Neural cell (in vitro differentiated cells): ENCODE data around the gene CLTB. TPM values are rescaled to one million over a fixed set of nuclear protein-coding genes. Genes with fewer than 3 reads are reported as not detected.

Experiments used
- H2AFZ ChIP-seq: fragments of 200-600, 300-800 bp; sonication (generic), shearing (Covaris generic); 2 replicates; pipeline ENCODE4 v1.6.0; 2014; ENCODE audit warnings: low read depth, mild to moderate bottlenecking, antibody characterized with exemption, low read length, moderate library complexity
- H3F3A ChIP-seq: fragments of 200-600 bp; shearing (Covaris generic); 2 replicates; pipeline ENCODE4 v1.6.1; 2016; ENCODE audit warnings: mild to moderate bottlenecking, moderate library complexity, mixed read lengths, antibody characterized with exemption, low read length; ENCODE audit not compliant: insufficient read depth, poor library complexity, severe bottlenecking
- H3K27ac ChIP-seq: fragments of 200-600, 300-800 bp; sonication (generic), shearing (Covaris generic); 2 replicates; pipeline ENCODE4 v1.5.1; 2014; ENCODE audit warnings: mild to moderate bottlenecking, low read length, moderate library complexity
- H3K27me3 ChIP-seq: fragments of 300-800, 200-600 bp; sonication (generic), shearing (Covaris generic); 2 replicates; pipeline ENCODE4 v1.6.0; 2014; ENCODE audit warnings: mild to moderate bottlenecking, low read depth, low read length, moderate library complexity; ENCODE audit not compliant: insufficient read depth
- H3K36me3 ChIP-seq: fragments of 300-800, 200-600 bp; sonication (generic), shearing (Covaris generic); 2 replicates; pipeline ENCODE4 v1.5.1; 2014; ENCODE audit warnings: mild to moderate bottlenecking, antibody characterized with exemption, low read length, moderate library complexity; ENCODE audit not compliant: insufficient read depth
- H3K4me2 ChIP-seq: fragments of 300-800, 200-600 bp; sonication (generic), shearing (Covaris generic); 2 replicates; pipeline ENCODE4 v1.6.0; 2014; ENCODE audit warnings: mild to moderate bottlenecking, low read length
- H3K4me3 ChIP-seq: fragments of 300-800, 200-600 bp; sonication (generic), shearing (Covaris generic); 2 replicates; pipeline ENCODE4 v1.5.1; 2014; ENCODE audit warnings: mild to moderate bottlenecking, low read length, moderate library complexity
- H3K79me2 ChIP-seq: fragments of 200-600 bp; shearing (Covaris generic); replicated peaks from 2 replicates; pipeline ENCODE4 v1.6.0; 2014; ENCODE audit warnings: mild to moderate bottlenecking, low read length, moderate library complexity; ENCODE audit not compliant: insufficient read depth
- H3K9ac ChIP-seq: fragments of 300-800, 200-600 bp; sonication (generic), shearing (Covaris generic); 2 replicates; pipeline ENCODE4 v1.6.1; 2016; ENCODE audit warnings: mild to moderate bottlenecking, low read length, mixed read lengths
- H3K9me2 ChIP-seq: fragments of 200-600 bp; shearing (Covaris generic); 2 replicates; pipeline ENCODE4 v1.6.1; 2016; ENCODE audit warnings: mild to moderate bottlenecking, low read length, mixed read lengths; ENCODE audit not compliant: insufficient read depth
- H3K9me3 ChIP-seq: fragments of 200-600, 300-800 bp; sonication (generic), shearing (Covaris generic); 2 replicates; pipeline ENCODE4 v1.6.1; 2016; ENCODE audit warnings: mild to moderate bottlenecking, mixed run types, low read length, moderate library complexity, mixed read lengths
- H4K20me1 ChIP-seq: fragments of 200-600 bp; shearing (Covaris generic); 2 replicates; pipeline ENCODE4 v1.6.1; 2016; ENCODE audit warnings: mild to moderate bottlenecking, mixed run types; ENCODE audit not compliant: insufficient read depth
- CTCF ChIP-seq: fragments of 450-650 bp; IDR thresholded peaks from 2 replicates; pipeline ENCODE4 v1.5.1; 2014; ENCODE audit warnings: antibody characterized with exemption, mild to moderate bottlenecking, moderate library complexity; ENCODE audit not compliant: poor library complexity, severe bottlenecking
- EZH2 ChIP-seq: fragments of 200-600, 300-800 bp; shearing (Covaris generic), sonication (generic); IDR thresholded peaks from 2 replicates; pipeline ENCODE4 v1.6.1; 2014; ENCODE audit warnings: antibody characterized with exemption, low read length, borderline replicate concordance, mild to moderate bottlenecking; ENCODE audit not compliant: insufficient read depth, poor library complexity, severe bottlenecking
- MXI1 ChIP-seq: fragments of 450-650 bp; conservative IDR thresholded peaks from 2 replicates; pipeline ENCODE4 v1.6.1; 2014; ENCODE audit warnings: antibody characterized with exemption, mild to moderate bottlenecking; ENCODE audit not compliant: poor library complexity, severe bottlenecking
- POLR2AphosphoS5 ChIP-seq: IDR thresholded peaks from 2 replicates; pipeline ENCODE4 v1.6.1; 2012
- RAD21 ChIP-seq: fragments of 450-650 bp; conservative IDR thresholded peaks from 2 replicates; pipeline ENCODE4 v1.6.1; 2014; ENCODE audit warnings: antibody characterized with exemption, mild to moderate bottlenecking, moderate library complexity
- REST ChIP-seq: IDR thresholded peaks from 2 replicates; pipeline ENCODE4 v1.6.1; 2012; ENCODE audit warnings: borderline replicate concordance
- SMC3 ChIP-seq: fragments of 450-650 bp; conservative IDR thresholded peaks from 2 replicates; pipeline ENCODE4 v1.6.1; 2014; ENCODE audit warnings: antibody characterized with exemption, mild to moderate bottlenecking, moderate library complexity; ENCODE audit not compliant: poor library complexity
- TAF1 ChIP-seq: IDR thresholded peaks from 2 replicates; pipeline ENCODE4 v1.6.1; 2012; ENCODE audit warnings: low read depth
- polyA plus RNA-seq: library from polyadenylated mRNA; depleted of rRNA; stranded (reverse); fragments of >200 nt; gene quantifications from 2 replicates; pipeline ENCODE4 v1.2.3, GENCODE V29; 2014

CLTB gene
- polyA plus RNA-seq, 1 donor from 2014 or later, result 239 TPM

DNA sequence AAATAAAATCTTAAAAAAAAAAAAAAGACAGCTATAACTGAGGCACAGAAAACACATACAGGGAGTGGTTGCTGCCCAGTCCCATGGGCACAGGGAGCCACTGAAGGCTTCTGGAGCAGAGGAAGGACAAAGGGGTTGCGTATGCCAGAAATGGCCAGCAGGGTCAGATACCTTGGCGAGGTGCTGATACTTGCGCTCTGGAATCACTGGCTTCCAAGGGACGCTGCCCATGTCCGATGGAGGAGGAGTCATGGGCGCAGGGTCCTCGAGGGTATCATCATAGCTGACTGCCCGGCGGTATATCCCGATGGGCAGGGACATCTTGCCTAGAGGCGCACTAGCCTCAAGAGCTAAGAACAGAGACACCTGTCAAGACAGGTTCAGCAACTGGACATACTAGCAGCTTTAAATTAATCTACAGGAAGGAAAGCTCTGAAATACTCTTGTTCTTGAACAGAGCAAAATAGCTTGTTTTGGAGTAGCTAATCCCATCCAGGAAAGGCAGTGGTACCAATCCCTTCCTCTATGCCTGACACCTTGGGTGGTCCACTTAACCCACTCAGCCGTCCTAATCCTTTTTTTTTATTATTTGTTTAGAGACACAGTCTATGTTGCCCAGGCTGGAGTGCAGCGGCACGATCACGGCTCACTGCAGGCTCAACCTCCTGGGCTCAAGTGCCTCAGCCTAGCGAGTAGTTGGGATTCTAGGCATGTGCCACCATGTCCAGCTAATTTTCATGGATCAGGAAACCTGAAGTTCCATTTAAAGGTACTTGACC lies 60.8 kb downstream of the CLTB start:
- Histone ChIP-seq H4K20me1 (no peaks in the 10 kb centered on the region), H3K9me3 (no peaks in the 10 kb centered on the region), H3F3A (no peaks in the 10 kb centered on the region), H3K9me2 (no peaks in the 10 kb centered on the region), H3K79me2 (peaks cover 56% of the 10 kb centered on the region), H3K9ac (no peak overlapping the region), H3K27me3 (no peaks in the 10 kb centered on the region), H3K27ac (no peak overlapping the region), H3K36me3 (no peaks in the 10 kb centered on the region), H3K4me2 (no peak overlapping the region), H2AFZ (no peak overlapping the region), H3K4me3 (no peak overlapping the region)
- TF ChIP-seq RAD21 (no peak), EZH2 (no peak), POLR2AphosphoS5 (no peak), REST (no peak), SMC3 (no peak), TAF1 (no peak), CTCF (no peak)

- peaks cover 44% of the 10 kb centered on the region for H3K79me2 ChIP-seq
- no peaks in the 10 kb centered on the region for H3K36me3 ChIP-seq
- no peak overlapping the region for H3K9ac ChIP-seq
- no peaks in the 10 kb centered on the region for H3K9me2 ChIP-seq
- no peak overlapping the region for H3K4me2 ChIP-seq
- no peak overlapping the region for H3K4me3 ChIP-seq
- TF ChIP-seq REST, result no peak
- TF ChIP-seq CTCF, result no peak
- no peak for TF ChIP-seq MXI1
- no peak for TF ChIP-seq POLR2AphosphoS5
- no peak for TF ChIP-seq EZH2
- H3K27ac ChIP-seq, result no peak overlapping the region
- H2AFZ ChIP-seq, result no peak overlapping the region
- H3F3A ChIP-seq, result no peaks in the 10 kb centered on the region
- H3K27me3 ChIP-seq, result no peaks in the 10 kb centered on the region
- H4K20me1 ChIP-seq, result no peaks in the 10 kb centered on the region
- H3K9me3 ChIP-seq, result no peaks in the 10 kb centered on the region
These were observed 62.8 kb downstream of the CLTB start for GRCh38 chr5:176353533-176353932.
